ENCODE measurements around the gene SNTG2. TPM values are rescaled to one million over a fixed set of nuclear protein-coding genes. Genes with fewer than 3 reads are reported as not detected.

The SNTG2 gene
- total RNA-seq, 1 experiment from 2014 or later, result 20.5 TPM

- no peak for TF ChIP-seq GTF2I (CRISPR knock-in tag; conservative IDR thresholded peaks at IDR 0.05)
- no peak for TF ChIP-seq ZBTB43 (CRISPR knock-in tag; IDR thresholded peaks at IDR 0.05)
- TF ChIP-seq IRF1 (CRISPR knock-in tag; IDR thresholded peaks at IDR 0.05), result no peak
- TF ChIP-seq TCF7 (CRISPR knock-in tag; IDR thresholded peaks at IDR 0.05; ENCODE audit: low read depth), result no peak
- no peak for TF ChIP-seq ZNF219 (CRISPR knock-in tag; IDR thresholded peaks at IDR 0.05; ENCODE audit: borderline replicate concordance)
- TF ChIP-seq CREB1 (CRISPR knock-in tag; IDR thresholded peaks at IDR 0.05), result no peak
- TF ChIP-seq ZNF281 (CRISPR knock-in tag; IDR thresholded peaks at IDR 0.05), result no peak
- TF ChIP-seq, protein P1, sequence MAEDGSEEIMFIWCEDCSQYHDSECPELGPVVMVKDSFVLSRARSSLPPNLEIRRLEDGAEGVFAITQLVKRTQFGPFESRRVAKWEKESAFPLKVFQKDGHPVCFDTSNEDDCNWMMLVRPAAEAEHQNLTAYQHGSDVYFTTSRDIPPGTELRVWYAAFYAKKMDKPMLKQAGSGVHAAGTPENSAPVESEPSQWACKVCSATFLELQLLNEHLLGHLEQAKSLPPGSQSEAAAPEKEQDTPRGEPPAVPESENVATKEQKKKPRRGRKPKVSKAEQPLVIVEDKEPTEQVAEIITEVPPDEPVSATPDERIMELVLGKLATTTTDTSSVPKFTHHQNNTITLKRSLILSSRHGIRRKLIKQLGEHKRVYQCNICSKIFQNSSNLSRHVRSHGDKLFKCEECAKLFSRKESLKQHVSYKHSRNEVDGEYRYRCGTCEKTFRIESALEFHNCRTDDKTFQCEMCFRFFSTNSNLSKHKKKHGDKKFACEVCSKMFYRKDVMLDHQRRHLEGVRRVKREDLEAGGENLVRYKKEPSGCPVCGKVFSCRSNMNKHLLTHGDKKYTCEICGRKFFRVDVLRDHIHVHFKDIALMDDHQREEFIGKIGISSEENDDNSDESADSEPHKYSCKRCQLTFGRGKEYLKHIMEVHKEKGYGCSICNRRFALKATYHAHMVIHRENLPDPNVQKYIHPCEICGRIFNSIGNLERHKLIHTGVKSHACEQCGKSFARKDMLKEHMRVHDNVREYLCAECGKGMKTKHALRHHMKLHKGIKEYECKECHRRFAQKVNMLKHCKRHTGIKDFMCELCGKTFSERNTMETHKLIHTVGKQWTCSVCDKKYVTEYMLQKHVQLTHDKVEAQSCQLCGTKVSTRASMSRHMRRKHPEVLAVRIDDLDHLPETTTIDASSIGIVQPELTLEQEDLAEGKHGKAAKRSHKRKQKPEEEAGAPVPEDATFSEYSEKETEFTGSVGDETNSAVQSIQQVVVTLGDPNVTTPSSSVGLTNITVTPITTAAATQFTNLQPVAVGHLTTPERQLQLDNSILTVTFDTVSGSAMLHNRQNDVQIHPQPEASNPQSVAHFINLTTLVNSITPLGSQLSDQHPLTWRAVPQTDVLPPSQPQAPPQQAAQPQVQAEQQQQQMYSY (CRISPR knock-in tag; IDR thresholded peaks at IDR 0.05), result no peak
- no peak for TF ChIP-seq MYBL2 (CRISPR knock-in tag; IDR thresholded peaks at IDR 0.05)
- no peak for TF ChIP-seq ZNF416 (CRISPR knock-in tag; IDR thresholded peaks at IDR 0.05)
Observed at GRCh38 chr2:1269812-1270211, 319.2 kb downstream of the SNTG2 start (continued).

- H3K27ac Mint-ChIP-seq, result no peak overlapping the region
- H3K4me3 Mint-ChIP-seq, result no peak overlapping the region
- CTCF ChIA-PET, result no interaction called here
- POLR2A ChIA-PET, result no interaction called here
- peaks cover 34% of the 10 kb centered on the region for H3K36me3 Mint-ChIP-seq
- DNase-seq (ENCODE audit: low spot score), result no peak
- H3K9me3 Mint-ChIP-seq, result peaks cover 36% of the 10 kb centered on the region
- no peaks in the 10 kb centered on the region; the same call in 1 of the 2 replicates for H3K27me3 Mint-ChIP-seq (ENCODE audit: low read depth)
- H3K4me1 Mint-ChIP-seq, result no peaks in the 10 kb centered on the region
- no peak for ATAC-seq
- TF ChIP-seq, protein P1 (CRISPR knock-in tag; IDR thresholded peaks at IDR 0.05), result no peak
- TF ChIP-seq ZBTB43 (CRISPR knock-in tag; IDR thresholded peaks at IDR 0.05) (no peak), SP1 (CRISPR knock-in tag; conservative IDR thresholded peaks at IDR 0.05) (no peak), ARID4B (CRISPR knock-in tag; IDR thresholded peaks at IDR 0.05; ENCODE audit: borderline replicate concordance) (no peak), PRRX2 (CRISPR knock-in tag; IDR thresholded peaks at IDR 0.05) (no peak), RORB (CRISPR knock-in tag; IDR thresholded peaks at IDR 0.05) (no peak)
Observed at GRCh38 chr2:1272835-1273234, 322.2 kb downstream of the SNTG2 start.
